Progenitor cell of endocrine pancreas (in vitro differentiated cells): ENCODE results near the gene TTLL3. TPM values are rescaled to one million over a fixed set of nuclear protein-coding genes. Genes with fewer than 3 reads are reported as not detected.

Experiments used
- total RNA-seq: library from RNA; stranded (reverse); gene quantifications from 2 replicates; pipeline ENCODE4 v1.2.1, GENCODE V29; 2021

The TTLL3 gene
- total RNA-seq, 1 donor from 2014 or later = 51.6 TPM

Other genes with a start within 250 kb of the TTLL3 start
- gene MTMR14, start 160.8 kb upstream of the TTLL3 start, total RNA-seq = 39.4 and 42.3 TPM in 2 replicates
- 0.47 and 0.69 TPM in 2 replicates for gene CPNE9, start 106.4 kb upstream of the TTLL3 start, total RNA-seq
- 25.2 and 25.6 TPM in 2 replicates for gene BRPF1, start 78.5 kb upstream of the TTLL3 start, total RNA-seq
- gene OGG1, start 60.3 kb upstream of the TTLL3 start, total RNA-seq = 46.3 and 47.7 TPM in 2 replicates
- gene CAMK1, start 40.3 kb upstream of the TTLL3 start, total RNA-seq = 16.9 and 17.1 TPM in 2 replicates
- gene TADA3, start 17.8 kb upstream of the TTLL3 start, total RNA-seq = 66.6 and 70.8 TPM in 2 replicates
- 129 and 135 TPM in 2 replicates for gene ARPC4, start 17.2 kb upstream of the TTLL3 start, total RNA-seq
- gene RPUSD3, start 33.7 kb downstream of the TTLL3 start, total RNA-seq = 55.0 and 60.3 TPM in 2 replicates
- not detected in 2 replicates for gene CIDEC, start 70.0 kb downstream of the TTLL3 start, total RNA-seq
- 30.5 and 33.0 TPM in 2 replicates for gene JAGN1, start 80.3 kb downstream of the TTLL3 start, total RNA-seq
- 4.9 and 7.0 TPM in 2 replicates for gene IL17RE, start 92.6 kb downstream of the TTLL3 start, total RNA-seq
- gene IL17RC, start 106.8 kb downstream of the TTLL3 start, total RNA-seq = 13.4 and 17.1 TPM in 2 replicates
- 57.1 and 60.3 TPM in 2 replicates for gene CRELD1, start 123.6 kb downstream of the TTLL3 start, total RNA-seq
- gene PRRT3, start 142.1 kb downstream of the TTLL3 start, total RNA-seq = 10.4 and 11.4 TPM in 2 replicates
- gene EMC3, start 176.6 kb downstream of the TTLL3 start, total RNA-seq = 38.6 and 42.1 TPM in 2 replicates
- 26.6 and 27.1 TPM in 2 replicates for gene FANCD2, start 216.2 kb downstream of the TTLL3 start, total RNA-seq